GM18873 (cell line): Measurements from ENCODE around the gene ATP6V0A1.
"Not testable (repeated sequence)": the region's sequence is repeated elsewhere in the genome, so short reads cannot be mapped to it uniquely, and the experiment has no call there.

Experiments
- ATAC-seq: cut with Tn5 transposase; IDR thresholded peaks from one replicate; pipeline ENCODE4 v1.9.1; 2021; ENCODE audit warnings: mild to moderate bottlenecking, moderate library complexity, moderate number of reproducible peaks; ENCODE audit not compliant: unreplicated experiment, low FRiP score

ATP6V0A1 gene

GRCh38 chr17:42458497-42459255 is at the start of gene ATP6V0A1:
ATP6V0A1 (plus strand) TSS chr17:42458878; CDS start chr17:42460895, 2,017 bp downstream.
- no peak for ATAC-seq

- ATAC-seq: no peak
Observed at GRCh38 chr17:42409523-42410318, 49.0 kb upstream of the ATP6V0A1 start.

- no peak for ATAC-seq
Observed at GRCh38 chr17:42410319-42410685, 48.4 kb upstream of the ATP6V0A1 start.

- ATAC-seq: no peak
Observed at GRCh38 chr17:42411361-42411760, 47.3 kb upstream of the ATP6V0A1 start.

GRCh38 chr17:42411905-42412679 is 46.6 kb upstream of the ATP6V0A1 start:
- ATAC-seq: no peak

GRCh38 chr17:42413464-42414040 is 45.1 kb upstream of the ATP6V0A1 start:
- no peak for ATAC-seq

GRCh38 chr17:42414704-42415409 is 43.8 kb upstream of the ATP6V0A1 start:
- no peak for ATAC-seq

GRCh38 chr17:42417981-42418380 is 40.7 kb upstream of the ATP6V0A1 start:
- ATAC-seq: not testable (repeated sequence)

- no peak for ATAC-seq
Observed at GRCh38 chr17:42421136-42421506, 37.6 kb upstream of the ATP6V0A1 start.

- ATAC-seq: no peak
Observed at GRCh38 chr17:42421507-42422338, 37.0 kb upstream of the ATP6V0A1 start.

- ATAC-seq: no peak
Observed at GRCh38 chr17:42422412-42422957, 36.2 kb upstream of the ATP6V0A1 start.

GRCh38 chr17:42422958-42423712 is 35.5 kb upstream of the ATP6V0A1 start, which contains the start of gene CAVIN1:
CAVIN1 (minus strand) TSS chr17:42423256; CDS start chr17:42423097, 159 bp downstream.
- no peak for ATAC-seq

- no peak for ATAC-seq
Observed at GRCh38 chr17:42423766-42424165, 34.9 kb upstream of the ATP6V0A1 start.

GRCh38 chr17:42424991-42425610 is 33.6 kb upstream of the ATP6V0A1 start:
- no peak for ATAC-seq

- no peak for ATAC-seq
Observed at GRCh38 chr17:42428141-42428944, 30.3 kb upstream of the ATP6V0A1 start.

- no peak for ATAC-seq
Observed at GRCh38 chr17:42429726-42430447, 28.8 kb upstream of the ATP6V0A1 start.
